HG02623 (cell line): ENCODE results near the gene IFI27L2.
A peak's percentile ranks its signal among the peaks of the same experiment; 100 is the strongest.

Experiments used
- ATAC-seq: cut with Tn5 transposase; IDR thresholded peaks from one replicate; pipeline ENCODE4 v1.9.1; 2021; ENCODE audit warnings: moderate library complexity; ENCODE audit not compliant: unreplicated experiment

Gene IFI27L2

GRCh38 chr14:94153750-94154342 is 24.4 kb upstream of the IFI27L2 start:
- no peak for ATAC-seq

- no peak for ATAC-seq
Observed at GRCh38 chr14:94152676-94153075, 23.3 kb upstream of the IFI27L2 start.

- no peak for ATAC-seq
Observed at GRCh38 chr14:94145902-94146527, 16.6 kb upstream of the IFI27L2 start.

- no peak for ATAC-seq
Observed at GRCh38 chr14:94144765-94145164, 15.4 kb upstream of the IFI27L2 start.

- no peak for ATAC-seq
Observed at GRCh38 chr14:94143711-94144110, 14.3 kb upstream of the IFI27L2 start.

- no peak for ATAC-seq
Observed at GRCh38 chr14:94143239-94143638, 13.8 kb upstream of the IFI27L2 start.

GRCh38 chr14:94142836-94143235 is 13.4 kb upstream of the IFI27L2 start:
- no peak for ATAC-seq

GRCh38 chr14:94142247-94142646 is 12.8 kb upstream of the IFI27L2 start:
- ATAC-seq, result no peak

- ATAC-seq, result no peak
Observed at GRCh38 chr14:94139421-94139820, 10.0 kb upstream of the IFI27L2 start.

- no peak for ATAC-seq
Observed at GRCh38 chr14:94139006-94139405, 9.6 kb upstream of the IFI27L2 start.

GRCh38 chr14:94138251-94138650 is 8.8 kb upstream of the IFI27L2 start:
- no peak for ATAC-seq

- ATAC-seq, result peak; percentile 78
Observed at GRCh38 chr14:94136575-94137331, 7.3 kb upstream of the IFI27L2 start.

GRCh38 chr14:94135476-94135875 is 6.1 kb upstream of the IFI27L2 start:
- ATAC-seq, result no peak

- ATAC-seq, result no peak
Observed at GRCh38 chr14:94132285-94132887, 3.0 kb upstream of the IFI27L2 start.

GRCh38 chr14:94129758-94130414 is 482 bp upstream of the IFI27L2 start:
- no peak for ATAC-seq

GRCh38 chr14:94128216-94128839 is 1.1 kb downstream of the IFI27L2 start:
- ATAC-seq, result no peak

- no peak for ATAC-seq
Observed at GRCh38 chr14:94127330-94127729, 2.1 kb downstream of the IFI27L2 start.

GRCh38 chr14:94126800-94127199 is 2.6 kb downstream of the IFI27L2 start:
- ATAC-seq, result no peak

GRCh38 chr14:94126419-94126677 is 3.1 kb downstream of the IFI27L2 start:
- no peak for ATAC-seq

- ATAC-seq, result no peak
Observed at GRCh38 chr14:94125659-94126418, 3.6 kb downstream of the IFI27L2 start.
